Astrocyte (in vitro differentiated cells and primary cell): Measurements from ENCODE around the gene KRTAP5-6. TPM values are rescaled to one million over a fixed set of nuclear protein-coding genes. Genes with fewer than 3 reads are reported as not detected.

ENCODE experiments used
- DNase-seq: peaks from one replicate; pipeline ENCODE4 v3.0.0-alpha.2; 2010; ENCODE audit warnings: low read depth
- FAIRE-seq: peaks from 2 replicates; lab custom pipeline; 2011; peaks lifted over from hg19 to GRCh38; lab: Jason Lieb, UNC
- H2AFZ ChIP-seq: 2 replicates; pipeline ENCODE4 v1.6.0; 2012; ENCODE audit warnings: low read depth, low read length, inconsistent platforms
- H3K27ac ChIP-seq: 2 replicates; pipeline ENCODE4 v1.5.1; 2011; ENCODE audit warnings: low read depth, low read length, inconsistent platforms
- H3K27me3 ChIP-seq: 2 replicates; pipeline ENCODE4 v1.6.0; 2011; ENCODE audit warnings: low read length, inconsistent platforms; ENCODE audit not compliant: insufficient read depth
- H3K36me3 ChIP-seq: 2 replicates; pipeline ENCODE4 v1.5.1; 2011; ENCODE audit warnings: low read length, inconsistent platforms; ENCODE audit not compliant: insufficient read depth
- H3K4me1 ChIP-seq: 2 replicates; pipeline ENCODE4 v1.5.1; 2011; ENCODE audit warnings: low read length, inconsistent platforms; ENCODE audit not compliant: insufficient read depth
- H3K4me2 ChIP-seq: 2 replicates; pipeline ENCODE4 v1.6.0; 2012; ENCODE audit warnings: low read length, inconsistent platforms
- H3K4me3 ChIP-seq: 2 replicates; pipeline ENCODE4 v1.5.1; 2011; ENCODE audit warnings: low read depth, mild to moderate bottlenecking, low read length, inconsistent platforms; ENCODE audit not compliant: insufficient read depth
- H3K79me2 ChIP-seq: 2 replicates; pipeline ENCODE4 v1.6.0; 2012; ENCODE audit warnings: mild to moderate bottlenecking, low read length, inconsistent platforms; ENCODE audit not compliant: insufficient read depth
- H3K9ac ChIP-seq: 2 replicates; pipeline ENCODE4 v1.6.0; 2012; ENCODE audit warnings: mild to moderate bottlenecking, low read length, inconsistent platforms
- H3K9me3 ChIP-seq: 2 replicates; pipeline ENCODE4 v1.5.1; 2012; ENCODE audit warnings: low read depth, mild to moderate bottlenecking, low read length, inconsistent platforms; ENCODE audit not compliant: insufficient read depth
- H4K20me1 ChIP-seq: 2 replicates; pipeline ENCODE4 v1.6.0; 2012; ENCODE audit warnings: low read length, inconsistent platforms; ENCODE audit not compliant: insufficient read depth
- H3K27ac Mint-ChIP-seq: one replicate; pipeline ENCODE4 v1.8.0; 2021; ENCODE audit warnings: mild to moderate bottlenecking, mixed read lengths; ENCODE audit not compliant: unreplicated experiment
- H3K27me3 Mint-ChIP-seq: one replicate; pipeline ENCODE4 v1.8.0; 2021; ENCODE audit warnings: low read depth, mixed read lengths; ENCODE audit not compliant: unreplicated experiment
- H3K36me3 Mint-ChIP-seq: one replicate; pipeline ENCODE4 v1.8.0; 2021; ENCODE audit warnings: low read depth, mixed read lengths; ENCODE audit not compliant: unreplicated experiment
- H3K4me1 Mint-ChIP-seq: one replicate; pipeline ENCODE4 v1.8.0; 2021; ENCODE audit warnings: low read depth, mixed read lengths; ENCODE audit not compliant: unreplicated experiment
- H3K4me3 Mint-ChIP-seq: one replicate; pipeline ENCODE4 v1.8.0; 2021; ENCODE audit warnings: mild to moderate bottlenecking, moderate library complexity, mixed read lengths; ENCODE audit not compliant: unreplicated experiment
- H3K9me3 Mint-ChIP-seq: one replicate; pipeline ENCODE4 v1.8.0; 2021; ENCODE audit warnings: mild to moderate bottlenecking, mixed read lengths; ENCODE audit not compliant: unreplicated experiment
- EZH2 ChIP-seq: IDR thresholded peaks from 2 replicates; pipeline ENCODE4 v1.6.1; 2012; ENCODE audit warnings: mild to moderate bottlenecking, low read length, inconsistent platforms; ENCODE audit not compliant: insufficient read depth
- total RNA-seq: library from RNA; stranded (reverse); gene quantifications from 2 replicates; pipeline ENCODE4 v1.2.1, GENCODE V29; 2021
- TF ChIP-seq, protein P1 (sequence below): IDR thresholded peaks from 2 replicates; pipeline ENCODE4 v1.5.1; 2011; ENCODE audit warnings: low read depth, mild to moderate bottlenecking, inconsistent platforms, low read length, moderate library complexity; ENCODE audit not compliant: insufficient read depth

KRTAP5-6 gene
- total RNA-seq, 1 donor from 2014 or later, result not detected

DNA sequence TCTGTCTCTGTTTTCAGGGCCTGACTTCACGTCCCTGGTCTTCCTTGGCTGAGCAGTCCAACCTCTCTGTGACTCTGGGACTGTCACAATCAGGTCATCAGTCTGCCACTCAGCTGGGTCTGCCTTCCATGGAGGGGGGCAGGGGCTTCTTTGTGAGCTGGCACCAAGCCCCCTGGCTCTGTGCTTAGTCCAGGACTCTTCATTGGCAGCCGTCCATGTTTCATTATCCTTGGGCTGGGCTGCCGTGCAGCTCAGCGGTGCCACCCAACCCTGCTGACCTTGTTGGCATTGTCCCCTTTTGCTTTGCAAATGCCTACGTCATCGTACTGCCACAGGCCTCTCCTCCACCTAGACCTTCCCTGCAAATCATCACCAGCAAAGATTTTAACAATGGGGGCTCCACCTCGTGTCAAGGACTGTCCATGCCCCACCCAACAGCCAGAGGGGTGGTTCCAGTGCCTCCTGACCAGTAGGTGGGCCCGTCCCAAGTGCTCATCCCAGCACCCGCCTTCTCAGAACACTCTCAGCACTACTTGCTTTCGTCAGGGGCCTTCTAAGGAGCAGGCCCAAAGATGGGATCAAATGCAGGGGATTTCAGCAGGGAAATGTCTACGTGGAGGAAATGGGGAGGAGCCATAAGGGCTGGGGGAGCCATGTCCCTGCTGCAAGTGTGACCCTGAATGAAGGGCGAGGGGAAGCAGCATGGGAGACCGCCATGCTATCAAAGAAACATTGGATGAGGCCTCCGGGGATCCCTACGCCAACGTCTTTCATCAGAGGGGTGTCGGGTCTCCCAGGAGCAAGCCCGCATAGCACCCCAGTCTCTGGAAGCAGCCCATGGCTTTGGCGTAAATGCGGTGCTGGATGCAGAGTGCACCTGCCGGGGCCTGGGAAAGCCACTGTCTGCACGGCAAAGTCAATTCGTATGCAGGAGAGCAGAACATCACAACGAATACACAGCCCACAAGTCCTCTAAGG is 18.2 kb downstream of the KRTAP5-6 start:
- H3K9me3 Mint-ChIP-seq, result no peaks in the 10 kb centered on the region
- no peaks in the 10 kb centered on the region for H4K20me1 ChIP-seq
- H3K27me3 ChIP-seq, result peaks cover 13% of the 10 kb centered on the region
- peaks cover 41% of the 10 kb centered on the region for H3K27me3 Mint-ChIP-seq
- no peak for DNase-seq
- TF ChIP-seq, protein P1, sequence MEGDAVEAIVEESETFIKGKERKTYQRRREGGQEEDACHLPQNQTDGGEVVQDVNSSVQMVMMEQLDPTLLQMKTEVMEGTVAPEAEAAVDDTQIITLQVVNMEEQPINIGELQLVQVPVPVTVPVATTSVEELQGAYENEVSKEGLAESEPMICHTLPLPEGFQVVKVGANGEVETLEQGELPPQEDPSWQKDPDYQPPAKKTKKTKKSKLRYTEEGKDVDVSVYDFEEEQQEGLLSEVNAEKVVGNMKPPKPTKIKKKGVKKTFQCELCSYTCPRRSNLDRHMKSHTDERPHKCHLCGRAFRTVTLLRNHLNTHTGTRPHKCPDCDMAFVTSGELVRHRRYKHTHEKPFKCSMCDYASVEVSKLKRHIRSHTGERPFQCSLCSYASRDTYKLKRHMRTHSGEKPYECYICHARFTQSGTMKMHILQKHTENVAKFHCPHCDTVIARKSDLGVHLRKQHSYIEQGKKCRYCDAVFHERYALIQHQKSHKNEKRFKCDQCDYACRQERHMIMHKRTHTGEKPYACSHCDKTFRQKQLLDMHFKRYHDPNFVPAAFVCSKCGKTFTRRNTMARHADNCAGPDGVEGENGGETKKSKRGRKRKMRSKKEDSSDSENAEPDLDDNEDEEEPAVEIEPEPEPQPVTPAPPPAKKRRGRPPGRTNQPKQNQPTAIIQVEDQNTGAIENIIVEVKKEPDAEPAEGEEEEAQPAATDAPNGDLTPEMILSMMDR, result no peak
- no peak for TF ChIP-seq EZH2
- no peak overlapping the region for H3K4me2 ChIP-seq
- no peak overlapping the region for H2AFZ ChIP-seq
- H3K4me3 Mint-ChIP-seq, result no peak overlapping the region
- no peaks in the 10 kb centered on the region for H3K4me1 Mint-ChIP-seq
- H3K9me3 ChIP-seq, result no peaks in the 10 kb centered on the region
- H3K36me3 ChIP-seq, result no peaks in the 10 kb centered on the region
- H3K9ac ChIP-seq, result no peak overlapping the region
- no peak overlapping the region for H3K4me3 ChIP-seq
- no peak overlapping the region for H3K27ac Mint-ChIP-seq
- H3K36me3 Mint-ChIP-seq, result no peaks in the 10 kb centered on the region
- FAIRE-seq, result no peak
- no peaks in the 10 kb centered on the region for H3K4me1 ChIP-seq
- no peaks in the 10 kb centered on the region for H3K79me2 ChIP-seq
- H3K27ac ChIP-seq, result no peak overlapping the region

DNA sequence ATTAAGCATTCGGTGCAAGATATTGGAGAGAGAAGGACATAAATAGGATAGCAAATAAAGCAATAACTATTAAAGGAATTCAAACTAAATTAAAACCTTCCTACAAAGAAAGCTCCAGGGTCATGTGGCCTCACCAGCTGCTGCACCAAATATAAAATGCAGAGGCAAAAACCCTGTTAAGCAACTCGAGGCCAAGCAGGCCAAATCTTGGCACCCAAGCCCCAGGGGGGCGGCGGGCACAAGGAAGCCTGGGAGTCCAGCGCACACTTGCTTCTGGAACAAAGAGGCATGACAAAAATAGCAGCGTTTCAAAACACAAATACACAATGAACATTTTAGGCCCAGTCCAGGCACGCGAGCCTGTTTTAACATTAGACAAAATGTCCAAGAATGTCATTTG is 20.8 kb downstream of the KRTAP5-6 start:
- TF ChIP-seq EZH2, result no peak
- TF ChIP-seq, protein P1, result no peak
- Histone ChIP-seq H3K79me2 (no peaks in the 10 kb centered on the region), H3K27me3 (peaks cover 3% of the 10 kb centered on the region), H3K9ac (no peak overlapping the region), H3K27ac (no peak overlapping the region), H3K4me1 (no peaks in the 10 kb centered on the region), H3K36me3 (no peaks in the 10 kb centered on the region), H3K4me3 (no peak overlapping the region), H4K20me1 (no peaks in the 10 kb centered on the region), H3K9me3 (no peaks in the 10 kb centered on the region), H2AFZ (no peak overlapping the region), H3K4me2 (no peak overlapping the region)
- Mint-ChIP-seq H3K4me3 (no peak overlapping the region), H3K4me1 (no peaks in the 10 kb centered on the region), H3K9me3 (no peaks in the 10 kb centered on the region), H3K27me3 (peaks cover 37% of the 10 kb centered on the region), H3K27ac (no peak overlapping the region), H3K36me3 (no peaks in the 10 kb centered on the region)
- DNase-seq (no peak), FAIRE-seq (no peak)

DNA sequence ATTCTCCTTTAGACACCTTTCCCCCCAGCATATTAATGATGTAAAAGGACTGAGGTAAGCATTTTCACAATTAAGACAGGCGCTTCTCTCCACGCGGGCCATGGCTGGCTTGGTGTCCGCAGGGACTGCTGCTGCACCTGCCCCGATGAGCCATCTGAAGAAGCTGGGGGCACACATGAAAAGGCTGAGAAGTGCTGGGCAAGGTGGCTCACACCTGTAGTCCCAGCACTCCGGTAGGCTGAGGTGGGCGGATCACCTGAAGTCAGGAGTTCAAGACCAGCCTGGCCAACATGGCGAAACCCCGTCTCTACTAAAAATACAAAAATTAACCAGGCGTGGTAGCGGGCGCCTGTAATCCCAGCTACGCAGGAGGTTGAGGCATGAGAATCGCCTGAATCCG is 21.3 kb downstream of the KRTAP5-6 start:
- no peaks in the 10 kb centered on the region for H3K36me3 Mint-ChIP-seq
- no peaks in the 10 kb centered on the region for H4K20me1 ChIP-seq
- H3K4me3 ChIP-seq, result no peak overlapping the region
- H3K9me3 Mint-ChIP-seq, result no peaks in the 10 kb centered on the region
- H3K27me3 Mint-ChIP-seq, result peaks cover 40% of the 10 kb centered on the region
- DNase-seq (no peak), FAIRE-seq (no peak)
- no peaks in the 10 kb centered on the region for H3K79me2 ChIP-seq
- H3K27ac ChIP-seq, result no peak overlapping the region
- no peaks in the 10 kb centered on the region for H3K4me1 Mint-ChIP-seq
- H3K4me3 Mint-ChIP-seq, result no peak overlapping the region
- no peak for TF ChIP-seq EZH2
- TF ChIP-seq, protein P1, result no peak
- no peaks in the 10 kb centered on the region for H3K9me3 ChIP-seq
- no peak overlapping the region for H2AFZ ChIP-seq
- no peaks in the 10 kb centered on the region for H3K36me3 ChIP-seq
- H3K4me1 ChIP-seq, result no peaks in the 10 kb centered on the region
- H3K4me2 ChIP-seq, result no peak overlapping the region
- H3K9ac ChIP-seq, result no peak overlapping the region
- H3K27ac Mint-ChIP-seq, result no peak overlapping the region
- peaks cover 3% of the 10 kb centered on the region for H3K27me3 ChIP-seq
